Liver (tissue), 3 donors: ENCODE results near the gene CHN1.

Experiments used
- CTCF ChIP-seq: fragments of 150-350 bp; IDR thresholded peaks from 2 replicates; pipeline ENCODE4 v1.5.1; 2017; ENCODE audit warnings: improper control_type of control experiment, low read depth, low read length; ENCODE audit not compliant: missing input control
- EGR1 ChIP-seq, 2 donors: IDR thresholded peaks; 2 replicates each; pipeline ENCODE4 v1.6.1; 2016 to 2018; ENCODE audit warnings: antibody characterized with exemption in 2 of 2, low read depth in 2 of 2
- FOXA1 ChIP-seq: IDR thresholded peaks from 2 replicates; pipeline ENCODE4 v1.6.1; 2016; ENCODE audit warnings: antibody characterized with exemption
- JUND ChIP-seq, 2 donors: IDR thresholded peaks; 2 replicates each; pipeline ENCODE4 v1.6.1; 2016; ENCODE audit warnings: antibody characterized with exemption in 2 of 2
- RAD21 ChIP-seq, 2 donors: IDR thresholded peaks; 2 replicates each; pipeline ENCODE4 v1.6.1; 2016; ENCODE audit warnings: antibody characterized with exemption in 2 of 2, mild to moderate bottlenecking in 2 of 2
- REST ChIP-seq: IDR thresholded peaks from 2 replicates; pipeline ENCODE4 v1.6.1; 2016; ENCODE audit warnings: antibody characterized with exemption, mild to moderate bottlenecking
- RXRA ChIP-seq, 2 donors: IDR thresholded peaks; 2 replicates each; pipeline ENCODE4 v1.6.1; 2017 to 2018; ENCODE audit warnings: antibody characterized with exemption in 2 of 2, mild to moderate bottlenecking in 1 of 2
- TAF1 ChIP-seq: conservative IDR thresholded peaks from 2 replicates; pipeline ENCODE4 v1.6.1; 2016; ENCODE audit warnings: antibody characterized with exemption, mild to moderate bottlenecking
- donor health status: healthy.
- donor health status: healthy.

- no peak for TF ChIP-seq CTCF
- TF ChIP-seq TAF1, result no peak
- TF ChIP-seq REST, result no peak
- TF ChIP-seq RXRA (IDR thresholded peaks at IDR 0.05), result no peak
- TF ChIP-seq RAD21 (IDR thresholded peaks at IDR 0.05), result no peak
- no peak for TF ChIP-seq EGR1 (IDR thresholded peaks at IDR 0.05; ENCODE audit: low read depth in 2 of 2)
- no peak for TF ChIP-seq JUND (IDR thresholded peaks at IDR 0.05)
- no peak for TF ChIP-seq FOXA1
Measured at GRCh38 chr2:174856447-174856846, 148.7 kb downstream of the CHN1 start.
